Astrocyte of the spinal cord (primary cell): ENCODE results near the gene ZKSCAN5.

Experiments
- DNase-seq: peaks from one replicate; pipeline ENCODE4 v3.0.0; 2011; ENCODE audit warnings: low read depth, low spot score
- H3K4me3 ChIP-seq: 2 replicates; pipeline ENCODE4 v1.5.1; 2011; ENCODE audit warnings: low read depth, mild to moderate bottlenecking, low read length, moderate library complexity
- CTCF ChIP-seq: IDR thresholded peaks from 2 replicates; pipeline ENCODE4 v1.5.1; 2012; ENCODE audit warnings: low read depth, mild to moderate bottlenecking, low read length, inconsistent platforms
- in situ Hi-C: cut with HindIII; loops from 2 replicates; pipeline ENCODE4 v1.10.0; 2017; ENCODE audit warnings: low sequenced_read_pairs

ZKSCAN5 gene

GRCh38 chr7:99473315-99473596, 31.2 kb upstream of the ZKSCAN5 start:
- TF ChIP-seq CTCF, result no peak
- in situ Hi-C loops, result no loop called here
- peak; percentile 75 for DNase-seq
- peak overlapping the region; percentile 91 for H3K4me3 ChIP-seq

GRCh38 chr7:99476107-99476506, 28.4 kb upstream of the ZKSCAN5 start:
- TF ChIP-seq CTCF, result no peak
- no peak overlapping the region for H3K4me3 ChIP-seq
- DNase-seq, result no peak
- in situ Hi-C loops, result no loop called here

GRCh38 chr7:99478464-99479440, 25.7 kb upstream of the ZKSCAN5 start:
- no peak for TF ChIP-seq CTCF
- H3K4me3 ChIP-seq, result no peak overlapping the region
- in situ Hi-C loops, result no loop called here
- DNase-seq, result no peak

- in situ Hi-C loops, result no loop called here
- DNase-seq, result no peak
- H3K4me3 ChIP-seq, result no peak overlapping the region
- TF ChIP-seq CTCF, result no peak
Measured at GRCh38 chr7:99485094-99485493, 19.4 kb upstream of the ZKSCAN5 start.

- in situ Hi-C loops, result no loop called here
- no peak for TF ChIP-seq CTCF
- no peak overlapping the region for H3K4me3 ChIP-seq
Measured at GRCh38 chr7:99489235-99489634, 15.2 kb upstream of the ZKSCAN5 start.

GRCh38 chr7:99490878-99491277, 13.6 kb upstream of the ZKSCAN5 start:
- in situ Hi-C loops, result no loop called here
- DNase-seq, result no peak
- no peak for TF ChIP-seq CTCF
- H3K4me3 ChIP-seq, result no peak overlapping the region

More at GRCh38 chr7:99489235-99489634, 15.2 kb upstream of the ZKSCAN5 start:
- DNase-seq, result no peak
